HEK293 (cell line): ENCODE measurements around the gene PHETA1.

Experiments
- CTCF ChIA-PET: fragments of 350-600 bp; formaldehyde crosslinking; extraction: SDS; loops from one replicate; lab custom pipeline; 2021; ENCODE audit warnings: antibody characterized with exemption; lab: Yijun Ruan, JAX
- POLR2A ChIA-PET: fragments of 300-600 bp; formaldehyde crosslinking; extraction: SDS; loops from one replicate; lab custom pipeline; 2020; ENCODE audit warnings: antibody characterized with exemption, inconsistent platforms; lab: Yijun Ruan, JAX
- H3K27ac ChIP-seq: fragments of 200-500 bp; sonication (Bioruptor generic); 2 replicates; pipeline ENCODE4 v1.5.1; 2014; ENCODE audit warnings: low read depth, low read length, control low read depth, inconsistent platforms; ENCODE audit errors: extremely low read depth
- H3K36me3 ChIP-seq, 2 experiments: fragments of 200-500 bp in 1 of 2; sonication (Bioruptor generic) in 1 of 2; 1 replicate in 1 of 2; 2 replicates in 1 of 2; pipeline ENCODE4 v1.5.1; 2014 to 2017; ENCODE audit warnings: inconsistent platforms in 2 of 2, low read length in 2 of 2; ENCODE audit not compliant: control insufficient read depth in 2 of 2, insufficient read depth in 1 of 2
- H3K4me1 ChIP-seq: fragments of 200-500 bp; sonication (Bioruptor generic); 2 replicates; pipeline ENCODE4 v1.5.1; 2014; ENCODE audit warnings: mild to moderate bottlenecking, low read length, inconsistent platforms; ENCODE audit not compliant: control insufficient read depth, insufficient read depth
- H3K4me3 ChIP-seq: 2 replicates; pipeline ENCODE4 v1.5.1; 2011; ENCODE audit warnings: low read depth, mild to moderate bottlenecking, control low read depth, low read length, moderate library complexity
- H3K9me3 ChIP-seq: fragments of 200-500 bp; sonication (Bioruptor generic); 2 replicates; pipeline ENCODE4 v1.5.1; 2014; ENCODE audit warnings: low read depth, low read length, inconsistent platforms; ENCODE audit not compliant: control insufficient read depth, insufficient read depth
- BCL11B ChIP-seq: fragments of 450-650 bp; formaldehyde crosslinking; IDR thresholded peaks from 2 replicates; pipeline ENCODE4 v1.5.1; 2016; ENCODE audit warnings: low read depth, missing biosample characterization, missing genetic modification characterization
- GLIS2 ChIP-seq: fragments of 450-650 bp; formaldehyde crosslinking; IDR thresholded peaks from 2 replicates; pipeline ENCODE4 v1.5.1; 2016; ENCODE audit warnings: missing biosample characterization, missing genetic modification characterization
- HOXA7 ChIP-seq: sonication (generic); formaldehyde crosslinking; IDR thresholded peaks from 2 replicates; pipeline ENCODE4 v1.8.1; 2022; ENCODE audit warnings: missing genetic modification reagents, borderline replicate concordance
- MZF1 ChIP-seq: fragments of 450-650 bp; formaldehyde crosslinking; IDR thresholded peaks from 2 replicates; pipeline ENCODE4 v1.5.1; 2017; ENCODE audit warnings: missing biosample characterization, missing genetic modification characterization, borderline replicate concordance
- PRDM6 ChIP-seq: fragments of 450-650 bp; formaldehyde crosslinking; IDR thresholded peaks from 2 replicates; pipeline ENCODE4 v1.5.1; 2017; ENCODE audit warnings: missing biosample characterization, missing genetic modification characterization
- SETDB1 ChIP-seq: IDR thresholded peaks from one replicate; pipeline ENCODE4 v1.6.1; 2017; ENCODE audit warnings: mild to moderate bottlenecking, low read length, moderate library complexity, mixed read lengths; ENCODE audit not compliant: insufficient read length
- YY1 ChIP-seq: fragments of 450-650 bp; formaldehyde crosslinking; IDR thresholded peaks from 2 replicates; pipeline ENCODE4 v1.5.1; 2018; ENCODE audit warnings: missing biosample characterization, missing genetic modification characterization
- YY2 ChIP-seq: fragments of 450-650 bp; formaldehyde crosslinking; IDR thresholded peaks from 2 replicates; pipeline ENCODE4 v1.5.1; 2016; ENCODE audit warnings: missing biosample characterization, missing genetic modification characterization
- ZBTB20 ChIP-seq: fragments of 450-650 bp; formaldehyde crosslinking; IDR thresholded peaks from 2 replicates; pipeline ENCODE4 v1.5.1; 2016; ENCODE audit warnings: missing biosample characterization, missing genetic modification characterization
- ZFP3 ChIP-seq: fragments of 450-650 bp; formaldehyde crosslinking; IDR thresholded peaks from 2 replicates; pipeline ENCODE4 v1.5.1; 2016; ENCODE audit warnings: low read depth, missing biosample characterization, missing genetic modification characterization
- ZNF112 ChIP-seq: fragments of 450-650 bp; formaldehyde crosslinking; IDR thresholded peaks from 2 replicates; pipeline ENCODE4 v1.5.0; 2017; ENCODE audit warnings: missing biosample characterization, missing genetic modification characterization
- ZNF146 ChIP-seq: fragments of 450-650 bp; formaldehyde crosslinking; IDR thresholded peaks from 2 replicates; pipeline ENCODE4 v1.5.1; 2016; ENCODE audit warnings: missing biosample characterization, missing genetic modification characterization
- ZNF155 ChIP-seq: fragments of 450-650 bp; formaldehyde crosslinking; IDR thresholded peaks from 2 replicates; pipeline ENCODE4 v1.5.1; 2016; ENCODE audit warnings: missing biosample characterization, missing genetic modification characterization
- ZNF174 ChIP-seq: fragments of 450-650 bp; formaldehyde crosslinking; IDR thresholded peaks from 2 replicates; pipeline ENCODE4 v1.5.0; 2017; ENCODE audit warnings: missing biosample characterization, mild to moderate bottlenecking, missing genetic modification characterization
- ZNF18 ChIP-seq: fragments of 450-650 bp; formaldehyde crosslinking; IDR thresholded peaks from 2 replicates; pipeline ENCODE4 v1.5.1; 2016; ENCODE audit warnings: missing biosample characterization, missing genetic modification characterization
- ZNF184 ChIP-seq: fragments of 450-650 bp; IDR thresholded peaks from 2 replicates; pipeline ENCODE4 v1.5.1; 2018; ENCODE audit warnings: missing biosample characterization, mild to moderate bottlenecking, missing genetic modification characterization
- ZNF274 ChIP-seq, 2 experiments: fragments of 200-500 bp in 1 of 2; fragments of 450-650 bp in 1 of 2; sonication (Bioruptor generic) in 1 of 2; formaldehyde crosslinking in 1 of 2; IDR thresholded peaks; 2 replicates each; pipeline versions ENCODE4 v1.5.1 to v1.6.1; 2014 to 2016; ENCODE audit warnings: borderline replicate concordance in 1 of 2, inconsistent platforms in 1 of 2, low read length in 1 of 2, missing biosample characterization in 1 of 2, missing genetic modification characterization in 1 of 2
- ZNF292 ChIP-seq: fragments of 450-650 bp; formaldehyde crosslinking; IDR thresholded peaks from 2 replicates; pipeline ENCODE4 v1.5.1; 2016; ENCODE audit warnings: low read depth, missing biosample characterization, missing genetic modification characterization, borderline replicate concordance
- ZNF48 ChIP-seq: fragments of 450-650 bp; formaldehyde crosslinking; IDR thresholded peaks from 2 replicates; pipeline ENCODE4 v1.5.1; 2016; ENCODE audit warnings: missing biosample characterization, missing genetic modification characterization
- ZNF561 ChIP-seq: fragments of 450-650 bp; IDR thresholded peaks from 2 replicates; pipeline ENCODE4 v1.5.1; 2018; ENCODE audit warnings: missing biosample characterization, missing genetic modification characterization, borderline replicate concordance
- ZNF624 ChIP-seq: fragments of 450-650 bp; formaldehyde crosslinking; IDR thresholded peaks from 2 replicates; pipeline ENCODE4 v1.5.1; 2017; ENCODE audit warnings: missing biosample characterization, missing genetic modification characterization
- ZNF664 ChIP-seq: fragments of 450-650 bp; formaldehyde crosslinking; IDR thresholded peaks from 2 replicates; pipeline ENCODE4 v1.5.1; 2016; ENCODE audit warnings: missing biosample characterization, missing genetic modification characterization
- ZNF701 ChIP-seq: fragments of 450-650 bp; formaldehyde crosslinking; IDR thresholded peaks from 2 replicates; pipeline ENCODE4 v1.5.1; 2016; ENCODE audit warnings: missing biosample characterization, missing genetic modification characterization
- ZNF777 ChIP-seq: fragments of 450-650 bp; formaldehyde crosslinking; IDR thresholded peaks from 2 replicates; pipeline ENCODE4 v1.5.1; 2017; ENCODE audit warnings: missing biosample characterization, missing genetic modification characterization, borderline replicate concordance

Gene PHETA1

GRCh38 chr12:111349748-111350520 lies 19.0 kb downstream of the PHETA1 start (continued):
- no peak for TF ChIP-seq ZNF18 (tag by site-specific recombination)

GRCh38 chr12:111349101-111349747 lies 19.7 kb downstream of the PHETA1 start:
- Histone ChIP-seq H3K27ac (no peak overlapping the region), H3K36me3 (peaks cover 0 to 8% of the 10 kb centered on the region in 2 experiments; a peak in 1 of 3 replicates), H3K9me3 (no peaks in the 10 kb centered on the region), H3K4me1 (no peaks in the 10 kb centered on the region)
- CTCF ChIA-PET = interaction anchor here (0.6 kb wide), 1 partner anchor 10 kb away, joined by 3 read pairs; no protein-coding TSS in a partner anchor
- TF ChIP-seq ZNF701 (tag by site-specific recombination) (no peak), ZNF174 (tag by site-specific recombination) (no peak), MZF1 (no peak), GLIS2 (tag by site-specific recombination) (no peak), YY2 (tag by site-specific recombination) (no peak)
- TF ChIP-seq, all 188 proteins: peak for 0
- POLR2A ChIA-PET = no interaction called here
- H3K4me3 ChIP-seq = no peak overlapping the region

- ChIA-PET CTCF (interaction anchor here (1.4 kb wide), 1 partner anchor 104 kb away, joined by 3 read pairs; no protein-coding TSS in a partner anchor), POLR2A (no interaction called here)
- peaks cover 0 to 8% of the 10 kb centered on the region in 2 experiments; a peak in 1 of 3 replicates for H3K36me3 ChIP-seq
- no peaks in the 10 kb centered on the region for H3K9me3 ChIP-seq
- H3K27ac ChIP-seq = no peak overlapping the region
- no peaks in the 10 kb centered on the region for H3K4me1 ChIP-seq
- no peak for TF ChIP-seq BCL11B (tag by site-specific recombination)
- TF ChIP-seq SETDB1 = peak; percentile 23
- no peak overlapping the region for H3K4me3 ChIP-seq
Observed at GRCh38 chr12:111347891-111348644, 20.8 kb downstream of the PHETA1 start.

GRCh38 chr12:111344254-111344875 lies 24.5 kb downstream of the PHETA1 start:
- Histone ChIP-seq H3K4me1 (no peaks in the 10 kb centered on the region), H3K27ac (no peak overlapping the region), H3K36me3 (peaks cover 0 to 8% of the 10 kb centered on the region in 2 experiments; a peak in 1 of 3 replicates), H3K9me3 (no peaks in the 10 kb centered on the region), H3K4me3 (no peak overlapping the region)
- ChIA-PET CTCF (interaction anchor here (1.5 kb wide), 1 partner anchor 13 kb away, joined by 6 read pairs; no protein-coding TSS in a partner anchor), POLR2A (no interaction called here)
- TF ChIP-seq ZNF146 (tag by site-specific recombination) = no peak
- TF ChIP-seq HOXA7 (CRISPR knock-in tag) = no peak
- no peak for TF ChIP-seq ZBTB20 (tag by site-specific recombination)
- TF ChIP-seq ZNF624 = no peak
- TF ChIP-seq ZFP3 (tag by site-specific recombination) = peak; percentile 84
- TF ChIP-seq PRDM6 (tag by site-specific recombination) = no peak
- TF ChIP-seq ZNF48 (tag by site-specific recombination) = no peak
- TF ChIP-seq ZNF664 (tag by site-specific recombination) = 0 out of 2 replicates have a peak, but pooled peaks have one; percentile 48
- no peak for TF ChIP-seq ZNF777 (tag by site-specific recombination)
- no peak for TF ChIP-seq ZNF155 (tag by site-specific recombination)
- TF ChIP-seq ZNF184 (tag by site-specific recombination) = no peak
- TF ChIP-seq ZNF292 (tag by site-specific recombination) = no peak
- TF ChIP-seq ZNF561 = no peak
- TF ChIP-seq ZNF274 (IDR thresholded peaks at IDR 0.05; ENCODE audit: low read length) = no peak
- no peak for TF ChIP-seq ZNF274 (tag by site-specific recombination; IDR thresholded peaks at IDR 0.05; ENCODE audit: borderline replicate concordance)
- no peak for TF ChIP-seq ZNF112 (tag by site-specific recombination)
- no peak for TF ChIP-seq YY1 (tag by site-specific recombination)
